ENCODE results near the gene FTL. TPM values are rescaled to one million over a fixed set of nuclear protein-coding genes. Genes with fewer than 3 reads are reported as not detected.
"Not testable (repeated sequence)": the region's sequence is repeated elsewhere in the genome, so short reads cannot be mapped to it uniquely, and the experiment has no call there.

The FTL gene
- total and polyA plus RNA-seq, 3 donors from 2014 or later = 746 to 1,424 (median 935) TPM

DNA sequence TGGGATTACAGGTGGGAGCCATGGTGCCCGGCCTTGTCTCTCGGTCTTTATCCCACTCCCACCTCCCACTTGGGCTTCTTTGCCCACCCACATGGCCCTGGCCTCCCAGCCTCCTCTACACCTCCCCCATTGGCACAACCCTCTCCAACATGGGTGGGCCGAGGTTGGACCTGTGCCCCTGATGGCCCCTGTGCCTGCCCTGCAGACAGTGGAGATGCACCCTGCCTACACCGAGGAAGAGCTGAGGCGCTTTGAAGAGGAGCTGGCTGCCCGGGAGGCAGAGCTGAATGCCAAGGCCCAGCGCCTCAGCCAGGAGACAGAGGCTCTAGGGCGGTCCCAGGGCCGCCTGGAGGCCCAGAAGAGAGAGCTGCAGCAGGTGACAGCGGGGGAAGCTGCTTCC is 44.2 kb upstream of the FTL start:
- H3K4me1 ChIP-seq = no peaks in the 10 kb centered on the region
- no peaks in the 10 kb centered on the region for H3K27me3 ChIP-seq
- TF ChIP-seq, protein P1, sequence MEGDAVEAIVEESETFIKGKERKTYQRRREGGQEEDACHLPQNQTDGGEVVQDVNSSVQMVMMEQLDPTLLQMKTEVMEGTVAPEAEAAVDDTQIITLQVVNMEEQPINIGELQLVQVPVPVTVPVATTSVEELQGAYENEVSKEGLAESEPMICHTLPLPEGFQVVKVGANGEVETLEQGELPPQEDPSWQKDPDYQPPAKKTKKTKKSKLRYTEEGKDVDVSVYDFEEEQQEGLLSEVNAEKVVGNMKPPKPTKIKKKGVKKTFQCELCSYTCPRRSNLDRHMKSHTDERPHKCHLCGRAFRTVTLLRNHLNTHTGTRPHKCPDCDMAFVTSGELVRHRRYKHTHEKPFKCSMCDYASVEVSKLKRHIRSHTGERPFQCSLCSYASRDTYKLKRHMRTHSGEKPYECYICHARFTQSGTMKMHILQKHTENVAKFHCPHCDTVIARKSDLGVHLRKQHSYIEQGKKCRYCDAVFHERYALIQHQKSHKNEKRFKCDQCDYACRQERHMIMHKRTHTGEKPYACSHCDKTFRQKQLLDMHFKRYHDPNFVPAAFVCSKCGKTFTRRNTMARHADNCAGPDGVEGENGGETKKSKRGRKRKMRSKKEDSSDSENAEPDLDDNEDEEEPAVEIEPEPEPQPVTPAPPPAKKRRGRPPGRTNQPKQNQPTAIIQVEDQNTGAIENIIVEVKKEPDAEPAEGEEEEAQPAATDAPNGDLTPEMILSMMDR (IDR thresholded peaks at IDR 0.05) = no peak
- TF ChIP-seq POLR2A (IDR thresholded peaks at IDR 0.05) = no peak
- no peak for DNase-seq
- no peaks in the 10 kb centered on the region for H3K9me3 ChIP-seq
- intact Hi-C loops (cut with DNase I; ENCODE audit: low total_unique reads) = no loop called here
- H3K27ac ChIP-seq = no peak overlapping the region
- H3K36me3 ChIP-seq (ENCODE audit: low read depth, missing control alignments) = no peaks in the 10 kb centered on the region
- H3K4me3 ChIP-seq = no peak overlapping the region
- 85% methylated on average over 9 to 10 of the region's 10 CpGs for WGBS, 2 donors

DNA sequence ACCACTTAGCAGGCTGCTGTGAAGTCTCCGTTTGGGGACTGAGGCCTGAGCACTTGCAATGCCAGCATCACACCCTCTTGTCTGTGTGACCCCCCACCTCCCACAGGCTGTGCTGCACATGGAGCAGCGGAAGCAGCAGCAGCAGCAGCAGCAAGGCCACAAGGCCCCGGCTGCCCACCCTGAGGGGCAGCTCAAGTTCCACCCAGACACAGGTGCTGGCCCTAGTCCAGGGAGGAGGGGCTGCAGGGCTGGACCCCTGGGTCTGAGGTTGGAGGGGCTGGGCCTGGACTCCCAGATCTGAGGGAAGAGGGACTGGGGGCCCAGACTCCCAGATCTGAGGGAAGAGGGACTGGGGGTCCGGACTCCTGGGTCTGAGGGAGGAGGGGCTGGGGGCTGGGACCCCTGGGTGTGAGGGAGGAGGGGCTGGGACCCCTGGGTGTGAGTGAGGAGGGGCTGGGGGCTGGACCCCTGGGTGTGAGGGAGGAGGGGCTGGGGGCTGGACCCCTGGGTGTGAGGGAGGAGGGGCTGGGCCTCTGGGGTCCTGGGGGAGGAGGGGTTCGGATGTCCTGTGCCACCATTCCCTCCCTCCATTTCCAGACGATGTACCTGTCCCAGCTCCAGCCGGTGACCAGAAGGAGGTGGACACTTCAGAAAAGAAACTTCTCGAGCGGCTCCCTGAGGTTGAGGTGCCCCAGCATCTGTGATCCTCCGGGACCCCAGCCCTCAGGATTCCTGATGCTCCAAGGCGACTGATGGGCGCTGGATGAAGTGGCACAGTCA is 43.2 kb upstream of the FTL start:
- Histone ChIP-seq H3K36me3 (ENCODE audit: low read depth, missing control alignments) (no peaks in the 10 kb centered on the region), H3K4me1 (no peaks in the 10 kb centered on the region), H3K27me3 (no peaks in the 10 kb centered on the region), H3K4me3 (no peak overlapping the region), H3K9me3 (no peaks in the 10 kb centered on the region), H3K27ac (no peak overlapping the region)
- TF ChIP-seq, protein P1 (IDR thresholded peaks at IDR 0.05) = no peak
- TF ChIP-seq POLR2A (IDR thresholded peaks at IDR 0.05) = no peak
- no peak for DNase-seq
- intact Hi-C loops (cut with DNase I; ENCODE audit: low total_unique reads) = no loop called here
- 89 to 93% methylated on average over 9 to 11 of the region's 12 CpGs for WGBS, 2 donors

DNA sequence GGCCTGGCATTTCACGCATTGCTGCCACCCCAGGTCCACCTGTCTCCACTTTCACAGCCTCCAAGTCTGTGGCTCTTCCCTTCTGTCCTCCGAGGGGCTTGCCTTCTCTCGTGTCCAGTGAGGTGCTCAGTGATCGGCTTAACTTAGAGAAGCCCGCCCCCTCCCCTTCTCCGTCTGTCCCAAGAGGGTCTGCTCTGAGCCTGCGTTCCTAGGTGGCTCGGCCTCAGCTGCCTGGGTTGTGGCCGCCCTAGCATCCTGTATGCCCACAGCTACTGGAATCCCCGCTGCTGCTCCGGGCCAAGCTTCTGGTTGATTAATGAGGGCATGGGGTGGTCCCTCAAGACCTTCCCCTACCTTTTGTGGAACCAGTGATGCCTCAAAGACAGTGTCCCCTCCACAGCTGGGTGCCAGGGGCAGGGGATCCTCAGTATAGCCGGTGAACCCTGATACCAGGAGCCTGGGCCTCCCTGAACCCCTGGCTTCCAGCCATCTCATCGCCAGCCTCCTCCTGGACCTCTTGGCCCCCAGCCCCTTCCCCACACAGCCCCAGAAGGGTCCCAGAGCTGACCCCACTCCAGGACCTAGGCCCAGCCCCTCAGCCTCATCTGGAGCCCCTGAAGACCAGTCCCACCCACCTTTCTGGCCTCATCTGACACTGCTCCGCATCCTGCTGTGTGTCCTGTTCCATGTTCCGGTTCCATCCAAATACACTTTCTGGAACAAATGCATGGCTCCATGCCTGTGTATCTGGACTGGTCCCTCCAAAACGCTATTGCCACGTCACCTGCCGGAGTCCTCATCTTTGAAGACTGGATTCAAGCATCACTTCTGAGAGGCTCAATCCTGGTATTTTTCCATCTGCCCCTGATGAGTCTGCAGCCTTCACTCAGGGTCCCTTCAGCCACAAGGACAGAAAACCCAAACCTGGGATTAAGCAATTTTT is 42.3 kb upstream of the FTL start:
- Histone ChIP-seq H3K9me3 (no peaks in the 10 kb centered on the region), H3K4me3 (no peak overlapping the region), H3K27me3 (no peaks in the 10 kb centered on the region), H3K27ac (no peak overlapping the region), H3K4me1 (no peaks in the 10 kb centered on the region), H3K36me3 (ENCODE audit: low read depth, missing control alignments) (no peaks in the 10 kb centered on the region)
- DNase-seq = no peak
- intact Hi-C loops (cut with DNase I; ENCODE audit: low total_unique reads) = no loop called here
- WGBS, 2 donors = 87 to 95% methylated on average over 13 to 17 of the region's 18 CpGs
- TF ChIP-seq, protein P1 (IDR thresholded peaks at IDR 0.05) = no peak
- no peak for TF ChIP-seq POLR2A (IDR thresholded peaks at IDR 0.05)

DNA sequence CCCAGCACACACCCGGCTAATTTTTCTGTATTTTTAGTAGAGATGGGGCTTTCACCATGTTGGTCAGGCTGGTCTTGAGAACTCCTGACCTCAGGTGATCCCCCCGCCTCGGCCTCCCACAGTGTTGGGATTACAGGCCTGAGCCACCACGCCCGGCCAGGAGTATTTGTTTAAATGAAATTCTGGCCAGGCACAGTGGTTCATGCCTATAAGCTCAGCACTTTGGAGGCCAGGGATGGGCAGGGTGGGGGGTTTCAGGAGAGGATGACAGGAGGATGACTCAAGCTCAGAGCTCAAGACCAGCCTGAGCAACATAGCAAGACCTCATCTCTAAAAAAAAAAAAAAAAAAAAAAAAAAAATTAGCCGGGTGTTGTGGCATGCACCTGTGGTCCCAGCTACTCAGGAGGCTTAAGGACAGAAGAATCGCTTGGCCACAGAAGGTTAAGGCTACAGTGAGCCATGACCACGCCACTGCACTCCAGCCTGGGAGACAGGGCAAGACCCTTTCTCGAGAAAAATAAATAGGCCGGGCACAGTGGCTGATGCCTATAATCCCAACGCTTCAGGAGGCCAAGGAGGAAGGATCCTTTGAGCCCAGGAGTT is 39.8 kb upstream of the FTL start:
- intact Hi-C loops (cut with DNase I; ENCODE audit: low total_unique reads) = no loop called here
- TF ChIP-seq POLR2A (IDR thresholded peaks at IDR 0.05) = no peak
- TF ChIP-seq, protein P1 (IDR thresholded peaks at IDR 0.05) = no peak
- no peak overlapping the region for H3K27ac ChIP-seq
- H3K4me3 ChIP-seq = no peak overlapping the region
- no peaks in the 10 kb centered on the region for H3K27me3 ChIP-seq
- H3K36me3 ChIP-seq (ENCODE audit: low read depth, missing control alignments) = no peaks in the 10 kb centered on the region
- H3K9me3 ChIP-seq = no peaks in the 10 kb centered on the region
- no peak for DNase-seq
- H3K4me1 ChIP-seq = no peaks in the 10 kb centered on the region
- WGBS, 2 donors = 77 to 90% methylated on average over 6 to 11 of the region's 11 CpGs

DNA sequence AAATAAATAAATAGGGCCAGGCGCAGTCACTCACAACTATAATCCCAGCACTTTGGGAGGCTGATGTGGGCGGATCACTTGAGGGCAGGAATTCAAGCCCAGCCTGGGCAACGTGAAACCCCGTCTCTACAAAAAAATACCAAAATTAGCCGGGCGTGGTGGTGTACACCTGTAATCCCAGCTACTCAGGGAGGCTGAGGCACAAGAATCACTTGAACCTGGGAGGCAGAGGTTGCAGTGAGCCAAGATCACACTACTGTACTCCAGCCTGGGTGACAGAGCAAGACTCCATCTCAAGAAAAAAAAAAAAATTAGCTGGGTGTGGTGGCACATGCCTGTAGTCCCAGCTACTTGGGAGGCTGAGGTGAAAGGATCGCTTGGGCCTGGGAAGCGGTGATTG is 39.2 kb upstream of the FTL start:
- intact Hi-C loops (cut with DNase I; ENCODE audit: low total_unique reads); H3K9me3 ChIP-seq; H3K27me3 ChIP-seq; H3K36me3 ChIP-seq (ENCODE audit: low read depth, missing control alignments); H3K27ac ChIP-seq; H3K4me3 ChIP-seq; DNase-seq; H3K4me1 ChIP-seq: not testable (repeated sequence)
- WGBS, 2 donors = 88 to 93% methylated on average over 8 of the region's 8 CpGs

All from testis (tissue), 3 donors.